Fibroblast of villous mesenchyme (primary cell): ENCODE measurements around the gene EHD1. TPM values are rescaled to one million over a fixed set of nuclear protein-coding genes. Genes with fewer than 3 reads are reported as not detected.

Experiments used
- DNase-seq: peaks from one replicate; pipeline ENCODE4 v3.0.0-alpha.2; 2010; ENCODE audit warnings: low read depth
- H3K4me3 ChIP-seq: 2 replicates; pipeline ENCODE4 v1.5.1; 2011; ENCODE audit warnings: low read depth, mild to moderate bottlenecking, low read length
- CTCF ChIP-seq: IDR thresholded peaks from 2 replicates; pipeline ENCODE4 v1.5.1; 2012; ENCODE audit warnings: low read depth, mild to moderate bottlenecking, low read length; ENCODE audit not compliant: insufficient read depth
- total RNA-seq: library from RNA; depleted of rRNA; stranded (reverse); fragments of >200 nt; gene quantifications from 2 replicates; pipeline ENCODE4 v1.2.3, GENCODE V29; 2012

EHD1 gene
- total RNA-seq, 1 donor = 93.7 TPM

- no peak for TF ChIP-seq CTCF
- H3K4me3 ChIP-seq = no peak overlapping the region
- no peak for DNase-seq
These were observed 23.9 kb upstream of the EHD1 start for GRCh38 chr11:64902102-64902900.

GRCh38 chr11:64900774-64901173, 22.4 kb upstream of the EHD1 start:
- H3K4me3 ChIP-seq = no peak overlapping the region
- no peak for TF ChIP-seq CTCF
- DNase-seq = no peak

- H3K4me3 ChIP-seq = no peak overlapping the region
- DNase-seq = no peak
- TF ChIP-seq CTCF = no peak
These were observed 21.9 kb upstream of the EHD1 start for GRCh38 chr11:64900263-64900678.

- no peak for TF ChIP-seq CTCF
- no peak overlapping the region for H3K4me3 ChIP-seq
- DNase-seq = no peak
These were observed 20.1 kb upstream of the EHD1 start for GRCh38 chr11:64898541-64898940.

GRCh38 chr11:64898076-64898445, 19.6 kb upstream of the EHD1 start:
- H3K4me3 ChIP-seq = no peak overlapping the region
- DNase-seq = no peak
- no peak for TF ChIP-seq CTCF

GRCh38 chr11:64897381-64898075, 19.1 kb upstream of the EHD1 start:
- TF ChIP-seq CTCF = no peak
- no peak for DNase-seq

More at GRCh38 chr11:64897381-64898075, 19.1 kb upstream of the EHD1 start:
- H3K4me3 ChIP-seq = no peak overlapping the region
